Liver (tissue), 3 donors: ENCODE data around the gene TMEM178A.

Experiments used
- FOXA2 ChIP-seq: IDR thresholded peaks from 2 replicates; pipeline ENCODE4 v1.6.1; 2016; ENCODE audit warnings: antibody characterized with exemption
- JUND ChIP-seq, 2 donors: IDR thresholded peaks; 2 replicates each; pipeline ENCODE4 v1.6.1; 2016; ENCODE audit warnings: antibody characterized with exemption in 2 of 2
- RXRA ChIP-seq, 2 donors: IDR thresholded peaks; 2 replicates each; pipeline ENCODE4 v1.6.1; 2017 to 2018; ENCODE audit warnings: antibody characterized with exemption in 2 of 2, mild to moderate bottlenecking in 1 of 2
- SP1 ChIP-seq: IDR thresholded peaks from 2 replicates; pipeline ENCODE4 v1.6.1; 2018; ENCODE audit warnings: antibody characterized with exemption, mild to moderate bottlenecking
- TAF1 ChIP-seq: conservative IDR thresholded peaks from 2 replicates; pipeline ENCODE4 v1.6.1; 2016; ENCODE audit warnings: antibody characterized with exemption, mild to moderate bottlenecking
- YY1 ChIP-seq: IDR thresholded peaks from 2 replicates; pipeline ENCODE4 v1.6.1; 2016; ENCODE audit warnings: antibody characterized with exemption, mild to moderate bottlenecking
- TF ChIP-seq, protein P1 (sequence below): fragments of 150-350 bp; IDR thresholded peaks from 2 replicates; pipeline ENCODE4 v1.5.1; 2017; ENCODE audit warnings: improper control_type of control experiment, low read depth, low read length; ENCODE audit not compliant: missing input control
- TF ChIP-seq, protein P2 (sequence below): IDR thresholded peaks from 2 replicates; pipeline ENCODE4 v1.6.1; 2016; ENCODE audit warnings: antibody characterized with exemption
- TF ChIP-seq, protein P3 (sequence below): IDR thresholded peaks from 2 replicates; pipeline ENCODE4 v1.6.1; 2016; ENCODE audit warnings: antibody characterized with exemption
- TF ChIP-seq, protein P4 (sequence below): IDR thresholded peaks from 2 replicates; pipeline ENCODE4 v1.6.1; 2016; ENCODE audit warnings: antibody characterized with exemption, mild to moderate bottlenecking
- donor health status: healthy.
- donor health status: healthy.

DNA sequence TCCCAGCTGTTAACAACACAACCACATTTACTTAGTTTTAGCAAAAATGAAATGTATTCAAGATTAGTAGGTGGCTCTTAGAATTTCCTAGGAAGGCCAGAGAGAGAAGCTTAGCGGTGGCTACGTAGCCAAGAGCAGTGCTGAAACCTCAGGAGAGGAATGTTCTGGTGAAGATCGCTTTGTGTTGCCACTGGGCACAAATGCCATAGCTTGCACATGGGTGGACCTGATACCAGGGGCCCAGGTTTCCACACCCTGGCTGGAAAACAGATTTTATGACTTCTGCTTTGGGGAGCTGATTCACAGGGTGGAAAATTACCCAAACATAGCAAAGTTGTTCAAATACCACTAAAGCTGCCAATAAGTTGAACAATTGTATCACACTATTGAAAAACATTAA lies 69.9 kb downstream of the TMEM178A start:
- no peak for TF ChIP-seq JUND (IDR thresholded peaks at IDR 0.05)
- TF ChIP-seq, protein P1, sequence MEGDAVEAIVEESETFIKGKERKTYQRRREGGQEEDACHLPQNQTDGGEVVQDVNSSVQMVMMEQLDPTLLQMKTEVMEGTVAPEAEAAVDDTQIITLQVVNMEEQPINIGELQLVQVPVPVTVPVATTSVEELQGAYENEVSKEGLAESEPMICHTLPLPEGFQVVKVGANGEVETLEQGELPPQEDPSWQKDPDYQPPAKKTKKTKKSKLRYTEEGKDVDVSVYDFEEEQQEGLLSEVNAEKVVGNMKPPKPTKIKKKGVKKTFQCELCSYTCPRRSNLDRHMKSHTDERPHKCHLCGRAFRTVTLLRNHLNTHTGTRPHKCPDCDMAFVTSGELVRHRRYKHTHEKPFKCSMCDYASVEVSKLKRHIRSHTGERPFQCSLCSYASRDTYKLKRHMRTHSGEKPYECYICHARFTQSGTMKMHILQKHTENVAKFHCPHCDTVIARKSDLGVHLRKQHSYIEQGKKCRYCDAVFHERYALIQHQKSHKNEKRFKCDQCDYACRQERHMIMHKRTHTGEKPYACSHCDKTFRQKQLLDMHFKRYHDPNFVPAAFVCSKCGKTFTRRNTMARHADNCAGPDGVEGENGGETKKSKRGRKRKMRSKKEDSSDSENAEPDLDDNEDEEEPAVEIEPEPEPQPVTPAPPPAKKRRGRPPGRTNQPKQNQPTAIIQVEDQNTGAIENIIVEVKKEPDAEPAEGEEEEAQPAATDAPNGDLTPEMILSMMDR = no peak
- TF ChIP-seq, protein P2, sequence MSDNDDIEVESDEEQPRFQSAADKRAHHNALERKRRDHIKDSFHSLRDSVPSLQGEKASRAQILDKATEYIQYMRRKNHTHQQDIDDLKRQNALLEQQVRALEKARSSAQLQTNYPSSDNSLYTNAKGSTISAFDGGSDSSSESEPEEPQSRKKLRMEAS = no peak
- no peak for TF ChIP-seq FOXA2
- no peak for TF ChIP-seq YY1
- TF ChIP-seq, protein P3, sequence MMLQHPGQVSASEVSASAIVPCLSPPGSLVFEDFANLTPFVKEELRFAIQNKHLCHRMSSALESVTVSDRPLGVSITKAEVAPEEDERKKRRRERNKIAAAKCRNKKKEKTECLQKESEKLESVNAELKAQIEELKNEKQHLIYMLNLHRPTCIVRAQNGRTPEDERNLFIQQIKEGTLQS = no peak
- no peak for TF ChIP-seq TAF1
- no peak for TF ChIP-seq SP1
- TF ChIP-seq, protein P4, sequence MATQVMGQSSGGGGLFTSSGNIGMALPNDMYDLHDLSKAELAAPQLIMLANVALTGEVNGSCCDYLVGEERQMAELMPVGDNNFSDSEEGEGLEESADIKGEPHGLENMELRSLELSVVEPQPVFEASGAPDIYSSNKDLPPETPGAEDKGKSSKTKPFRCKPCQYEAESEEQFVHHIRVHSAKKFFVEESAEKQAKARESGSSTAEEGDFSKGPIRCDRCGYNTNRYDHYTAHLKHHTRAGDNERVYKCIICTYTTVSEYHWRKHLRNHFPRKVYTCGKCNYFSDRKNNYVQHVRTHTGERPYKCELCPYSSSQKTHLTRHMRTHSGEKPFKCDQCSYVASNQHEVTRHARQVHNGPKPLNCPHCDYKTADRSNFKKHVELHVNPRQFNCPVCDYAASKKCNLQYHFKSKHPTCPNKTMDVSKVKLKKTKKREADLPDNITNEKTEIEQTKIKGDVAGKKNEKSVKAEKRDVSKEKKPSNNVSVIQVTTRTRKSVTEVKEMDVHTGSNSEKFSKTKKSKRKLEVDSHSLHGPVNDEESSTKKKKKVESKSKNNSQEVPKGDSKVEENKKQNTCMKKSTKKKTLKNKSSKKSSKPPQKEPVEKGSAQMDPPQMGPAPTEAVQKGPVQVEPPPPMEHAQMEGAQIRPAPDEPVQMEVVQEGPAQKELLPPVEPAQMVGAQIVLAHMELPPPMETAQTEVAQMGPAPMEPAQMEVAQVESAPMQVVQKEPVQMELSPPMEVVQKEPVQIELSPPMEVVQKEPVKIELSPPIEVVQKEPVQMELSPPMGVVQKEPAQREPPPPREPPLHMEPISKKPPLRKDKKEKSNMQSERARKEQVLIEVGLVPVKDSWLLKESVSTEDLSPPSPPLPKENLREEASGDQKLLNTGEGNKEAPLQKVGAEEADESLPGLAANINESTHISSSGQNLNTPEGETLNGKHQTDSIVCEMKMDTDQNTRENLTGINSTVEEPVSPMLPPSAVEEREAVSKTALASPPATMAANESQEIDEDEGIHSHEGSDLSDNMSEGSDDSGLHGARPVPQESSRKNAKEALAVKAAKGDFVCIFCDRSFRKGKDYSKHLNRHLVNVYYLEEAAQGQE = no peak
- TF ChIP-seq RXRA (IDR thresholded peaks at IDR 0.05) = no peak
